NCI-H146 (cell line): ENCODE data around the gene EXOSC9.
"Not testable (repeated sequence)": the region's sequence is repeated elsewhere in the genome, so short reads cannot be mapped to it uniquely, and the experiment has no call there.

Source experiments
- DNase-seq: peaks from one replicate; lab custom pipeline; 2025; lab: John Stamatoyannopoulos, UW

Gene EXOSC9

GRCh38 chr4:121800961-121801714 is at the start of gene EXOSC9:
EXOSC9 (plus strand) TSS chr4:121801323; CDS start chr4:121801425, 102 bp downstream.
- peak; percentile 85 for DNase-seq

- not testable (repeated sequence) for DNase-seq
These were observed 49.0 kb upstream of the EXOSC9 start for GRCh38 chr4:121752142-121752541.

GRCh38 chr4:121758925-121759568 is 42.1 kb upstream of the EXOSC9 start:
- no peak for DNase-seq

GRCh38 chr4:121760205-121760604 is 40.9 kb upstream of the EXOSC9 start:
- DNase-seq = no peak

- DNase-seq = no peak
These were observed 36.8 kb upstream of the EXOSC9 start for GRCh38 chr4:121764303-121764701.

GRCh38 chr4:121764702-121765367 is 36.3 kb upstream of the EXOSC9 start, which contains the start of gene SMIM43:
SMIM43 (minus strand) TSS chr4:121765164; CDS start chr4:121765105, 59 bp downstream.
- no peak for DNase-seq

- no peak for DNase-seq
These were observed 35.8 kb upstream of the EXOSC9 start for GRCh38 chr4:121765368-121765705.

GRCh38 chr4:121765971-121766538 is 35.1 kb upstream of the EXOSC9 start:
- DNase-seq = no peak

GRCh38 chr4:121767166-121767565 is 34.0 kb upstream of the EXOSC9 start:
- DNase-seq = no peak

GRCh38 chr4:121769341-121769740 is 31.8 kb upstream of the EXOSC9 start:
- DNase-seq = no peak

GRCh38 chr4:121771869-121772268 is 29.3 kb upstream of the EXOSC9 start:
- no peak for DNase-seq

GRCh38 chr4:121773883-121774282 is 27.2 kb upstream of the EXOSC9 start:
- no peak for DNase-seq

- DNase-seq = no peak
These were observed 24.3 kb upstream of the EXOSC9 start for GRCh38 chr4:121776610-121777401.

GRCh38 chr4:121777625-121778024 is 23.5 kb upstream of the EXOSC9 start:
- no peak for DNase-seq

- no peak for DNase-seq
These were observed 22.0 kb upstream of the EXOSC9 start for GRCh38 chr4:121778991-121779628.

GRCh38 chr4:121783210-121783609 is 17.9 kb upstream of the EXOSC9 start:
- no peak for DNase-seq

- DNase-seq = no peak
These were observed 16.7 kb upstream of the EXOSC9 start for GRCh38 chr4:121784401-121784800.

- no peak for DNase-seq
These were observed 16.1 kb upstream of the EXOSC9 start for GRCh38 chr4:121784975-121785374.

GRCh38 chr4:121785479-121785878 is 15.6 kb upstream of the EXOSC9 start:
- DNase-seq = no peak

- no peak for DNase-seq
These were observed 14.9 kb upstream of the EXOSC9 start for GRCh38 chr4:121786221-121786620.

GRCh38 chr4:121788896-121789295 is 12.2 kb upstream of the EXOSC9 start:
- DNase-seq = no peak
